Keratinocyte (primary cell): ENCODE data around the gene PPP1R12A. TPM values are rescaled to one million over a fixed set of nuclear protein-coding genes. Genes with fewer than 3 reads are reported as not detected.
"Not testable (repeated sequence)": the region's sequence is repeated elsewhere in the genome, so short reads cannot be mapped to it uniquely, and the experiment has no call there.

Source experiments
- DNase-seq: peaks from one replicate; pipeline ENCODE4 v3.0.0-alpha.2; 2011; ENCODE audit warnings: low read depth, missing footprints, low spot score
- FAIRE-seq: peaks from 2 replicates; lab custom pipeline; 2011; peaks lifted over from hg19 to GRCh38; lab: Jason Lieb, UNC
- H2AFZ ChIP-seq: 2 replicates; pipeline ENCODE4 v1.6.0; 2012; ENCODE audit warnings: low read length, control low read depth, inconsistent platforms; ENCODE audit not compliant: control insufficient read depth
- H3K27ac ChIP-seq: 2 replicates; pipeline ENCODE4 v1.5.1; 2011; ENCODE audit warnings: low read length; ENCODE audit not compliant: control insufficient read depth, insufficient read depth
- H3K27me3 ChIP-seq: 3 replicates; pipeline ENCODE4 v1.6.0; 2011; ENCODE audit warnings: low read length; ENCODE audit not compliant: control insufficient read depth, insufficient read depth; ENCODE audit errors: extremely low read depth
- H3K36me3 ChIP-seq, 2 experiments: 2 replicates in 1 of 2; 3 replicates in 1 of 2; pipeline ENCODE4 v1.5.1; 2011; ENCODE audit warnings: low read length in 2 of 2, mild to moderate bottlenecking in 1 of 2; ENCODE audit not compliant: control insufficient read depth in 2 of 2, insufficient read depth in 2 of 2; ENCODE audit errors: extremely low read depth in 1 of 2
- H3K4me1 ChIP-seq: 3 replicates; pipeline ENCODE4 v1.5.1; 2011; ENCODE audit warnings: low read length; ENCODE audit not compliant: control insufficient read depth, insufficient read depth; ENCODE audit errors: extremely low read depth
- H3K4me2 ChIP-seq: 3 replicates; pipeline ENCODE4 v1.6.0; 2011; ENCODE audit warnings: low read depth, low read length; ENCODE audit not compliant: control insufficient read depth, insufficient read depth; ENCODE audit errors: extremely low read depth
- H3K4me3 ChIP-seq, 3 experiments: fragments of 200-600 bp in 1 of 3; sonication (generic) in 1 of 3; 2 replicates in 2 of 3; 3 replicates in 1 of 3; pipeline ENCODE4 v1.5.1; 2011 to 2016; ENCODE audit warnings: low read length in 3 of 3, mild to moderate bottlenecking in 3 of 3, control low read depth in 2 of 3, inconsistent platforms in 1 of 3, low read depth in 1 of 3, mixed read lengths in 1 of 3, mixed run types in 1 of 3, moderate library complexity in 1 of 3; ENCODE audit not compliant: control insufficient read depth in 2 of 3, insufficient read depth in 2 of 3; ENCODE audit errors: extremely low read depth in 1 of 3
- H3K79me2 ChIP-seq: 2 replicates; pipeline ENCODE4 v1.6.0; 2012; ENCODE audit warnings: low read length; ENCODE audit not compliant: control insufficient read depth, insufficient read depth
- H3K9ac ChIP-seq: 3 replicates; pipeline ENCODE4 v1.6.0; 2011; ENCODE audit warnings: low read length; ENCODE audit not compliant: control insufficient read depth, insufficient read depth; ENCODE audit errors: extremely low read depth
- H3K9me1 ChIP-seq: 3 replicates; pipeline ENCODE4 v1.6.0; 2011; ENCODE audit warnings: low read length; ENCODE audit not compliant: control insufficient read depth, insufficient read depth; ENCODE audit errors: extremely low read depth
- H3K9me3 ChIP-seq: 2 replicates; pipeline ENCODE4 v1.5.1; 2012; ENCODE audit warnings: low read depth, low read length; ENCODE audit not compliant: control insufficient read depth
- H4K20me1 ChIP-seq: 3 replicates; pipeline ENCODE4 v1.6.0; 2011; ENCODE audit warnings: low read length; ENCODE audit not compliant: control insufficient read depth, insufficient read depth; ENCODE audit errors: extremely low read depth
- CTCF ChIP-seq, 3 experiments: IDR thresholded peaks in 1 of 3; conservative IDR thresholded peaks in 1 of 3; optimal IDR thresholded peaks in 1 of 3; 2 replicates in 2 of 3; 3 replicates in 1 of 3; pipeline versions ENCODE3 to v1.5.1; 2011; ENCODE audit warnings: low read length in 3 of 3, mild to moderate bottlenecking in 3 of 3, moderate library complexity in 2 of 3, control low read depth in 1 of 3, inconsistent platforms in 1 of 3; ENCODE audit not compliant: insufficient read depth in 2 of 3; ENCODE audit errors: extremely low read depth in 1 of 3
- EZH2 ChIP-seq: IDR thresholded peaks from one replicate; pipeline ENCODE4 v1.6.1; 2012; ENCODE audit warnings: inconsistent platforms, mild to moderate bottlenecking, low read length, moderate library complexity
- dilution Hi-C: fragments of 300-500 bp; cut with MboI; formaldehyde crosslinking; loops from one replicate; pipeline ENCODE4 v1.7.0; 2020; ENCODE audit warnings: low sequenced_read_pairs; ENCODE audit not compliant: extremely low pct_ligation_motif_present
- polyA plus RNA-seq, 5 experiments: library from polyadenylated mRNA; depleted of rRNA in 3 of 5; stranded (reverse) in 3 of 5; stranded (forward) in 1 of 5; unstranded in 1 of 5; fragments of >200 nt; gene quantifications; 1 replicate in 1 of 5; 2 replicates in 3 of 5; 3 replicates in 1 of 5; pipeline versions ENCODE4 v1.2.1 to v1.2.3, GENCODE V29; 2011 to 2012; ENCODE audit warnings: missing spikeins in 2 of 5, low read depth in 1 of 5, low replicate concordance in 1 of 5

PPP1R12A gene
- polyA plus RNA-seq, 1 donor (not counting 4 experiments of a cell fraction or from before 2014, with no cell fraction given) = 45.2 TPM

- dilution Hi-C loops = no loop called here
- H3K27ac ChIP-seq = no peak overlapping the region
- no peaks in the 10 kb centered on the region for H3K9me1 ChIP-seq
- no peaks in the 10 kb centered on the region for H4K20me1 ChIP-seq
- TF ChIP-seq CTCF (optimal IDR thresholded peaks at IDR 0.05 in 1 of 3, IDR thresholded peaks at IDR 0.05 in 1 of 3, conservative IDR thresholded peaks at IDR 0.05 in 1 of 3; ENCODE audit: extremely low read depth in 1 of 3, insufficient read depth in 2 of 3, low read length in 3 of 3) (no peak), EZH2 (no peak)
- DNase-seq = no peak
- no peak overlapping the region for H3K9ac ChIP-seq
- no peaks in the 10 kb centered on the region for H3K27me3 ChIP-seq
- no peaks in the 10 kb centered on the region for H3K9me3 ChIP-seq
- H3K4me2 ChIP-seq = no peak overlapping the region
- peaks cover 2% of the 10 kb centered on the region for H3K79me2 ChIP-seq
- no peak overlapping the region for H2AFZ ChIP-seq
- H3K4me1 ChIP-seq = peaks cover 3% of the 10 kb centered on the region
- no peak for FAIRE-seq
- H3K4me3 ChIP-seq = no peak overlapping the region
- H3K36me3 ChIP-seq = peaks cover 0 to 3% of the 10 kb centered on the region in 2 experiments
Measured at GRCh38 chr12:79822475-79822874, 112.4 kb downstream of the PPP1R12A start.

DNA sequence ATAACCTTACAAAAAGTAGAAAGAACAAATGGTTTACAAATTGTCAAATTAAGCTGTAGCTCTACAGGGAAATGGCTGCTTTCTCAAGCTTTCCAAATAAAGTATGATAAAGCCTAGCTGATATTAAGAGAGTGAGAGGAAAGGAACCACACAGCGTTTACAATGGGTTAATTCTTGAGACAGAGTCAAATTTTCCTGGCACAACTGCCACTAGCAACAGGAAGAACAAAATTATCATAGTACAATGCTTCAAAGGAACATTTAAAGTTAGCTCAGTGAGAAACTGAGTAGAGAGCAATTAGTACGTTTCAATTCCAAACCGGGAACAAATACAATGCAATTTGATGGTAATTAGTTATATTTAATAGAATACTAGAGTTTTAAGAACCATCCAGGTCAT, 116.0 kb downstream of the PPP1R12A start:
- no peaks in the 10 kb centered on the region for H4K20me1 ChIP-seq
- no peaks in the 10 kb centered on the region for H3K9me1 ChIP-seq
- H3K4me3 ChIP-seq = no peak overlapping the region
- H2AFZ ChIP-seq = no peak overlapping the region
- DNase-seq (no peak), FAIRE-seq (no peak)
- no peak overlapping the region for H3K4me2 ChIP-seq
- H3K79me2 ChIP-seq = no peaks in the 10 kb centered on the region
- no peak overlapping the region for H3K9ac ChIP-seq
- TF ChIP-seq EZH2 (no peak), CTCF (optimal IDR thresholded peaks at IDR 0.05 in 1 of 3, IDR thresholded peaks at IDR 0.05 in 1 of 3, conservative IDR thresholded peaks at IDR 0.05 in 1 of 3; ENCODE audit: extremely low read depth in 1 of 3, insufficient read depth in 2 of 3, low read length in 3 of 3) (no peak)
- H3K27ac ChIP-seq = no peak overlapping the region
- peaks cover 3% of the 10 kb centered on the region for H3K4me1 ChIP-seq
- H3K27me3 ChIP-seq = no peaks in the 10 kb centered on the region
- dilution Hi-C loops = no loop called here
- peaks cover 0 to 3% of the 10 kb centered on the region in 2 experiments for H3K36me3 ChIP-seq
- no peaks in the 10 kb centered on the region for H3K9me3 ChIP-seq

DNA sequence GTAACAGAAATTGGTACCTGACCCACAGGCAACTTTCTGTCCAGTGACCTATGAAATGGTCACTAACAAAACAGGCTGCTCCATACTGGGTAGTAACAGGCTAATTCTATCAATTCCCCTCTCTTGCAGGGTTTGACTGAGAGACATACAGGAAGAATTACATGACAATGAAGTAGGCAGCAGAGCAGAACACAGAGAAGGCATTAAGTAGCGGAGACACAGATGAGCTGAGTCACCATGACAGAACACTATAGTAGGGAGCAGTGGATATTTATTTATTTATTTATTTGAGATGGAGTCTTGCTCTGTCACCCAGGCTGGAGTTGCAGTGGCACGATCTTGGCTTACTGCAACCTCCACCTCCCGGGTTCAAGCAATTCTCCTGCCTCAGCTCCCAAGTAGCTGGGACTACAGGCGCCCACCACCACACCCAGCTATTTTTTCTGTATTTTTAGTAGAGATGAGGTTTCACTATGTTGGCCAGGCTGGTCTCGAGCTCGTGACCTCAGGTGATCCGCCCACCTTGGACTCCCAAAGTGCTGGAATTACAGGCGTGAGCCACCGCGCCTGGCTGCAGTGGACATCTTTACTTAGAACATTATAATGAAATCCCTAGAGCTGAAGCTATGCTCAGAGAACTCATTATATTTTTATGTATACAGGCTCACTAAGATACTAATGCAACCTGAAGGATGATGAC, 150.4 kb downstream of the PPP1R12A start:
- FAIRE-seq, DNase-seq, H3K9me3 ChIP-seq, H2AFZ ChIP-seq, H3K4me1 ChIP-seq, H4K20me1 ChIP-seq, H3K27me3 ChIP-seq, dilution Hi-C loops, H3K9ac ChIP-seq, H3K9me1 ChIP-seq, H3K4me2 ChIP-seq, H3K79me2 ChIP-seq, H3K27ac ChIP-seq, H3K4me3 ChIP-seq: not testable (repeated sequence)
- H3K36me3 ChIP-seq = peaks cover 7 to 17% of the 10 kb centered on the region in 2 experiments
